ENCODE results near the gene DMAC2. TPM values are rescaled to one million over a fixed set of nuclear protein-coding genes. Genes with fewer than 3 reads are reported as not detected.

DMAC2 gene
- total and polyA plus RNA-seq, 2 of the 13 experiments (the other 11 are each of a cell fraction or from before 2014, with no cell fraction given), result 39.0 to 66.0 TPM

GRCh38 chr19:41401483-41401882, 38.2 kb downstream of the DMAC2 start:
- Histone ChIP-seq H3K4me3 (replicated peaks in 1 of 3; ENCODE audit: insufficient read depth in 1 of 3, low read depth in 2 of 3, low read length in 3 of 3) (no peak overlapping the region), H3K9me3 (ENCODE audit: low read length) (no peaks in the 10 kb centered on the region), H4K20me1 (ENCODE audit: insufficient read depth, low read length) (no peaks in the 10 kb centered on the region), H3K36me3 (replicated peaks in 1 of 2; ENCODE audit: control insufficient read depth in 1 of 2, insufficient read depth in 2 of 2, low read length in 2 of 2) (no peaks in the 10 kb centered on the region), H3K4me2 (ENCODE audit: low read depth, low read length) (no peak overlapping the region), H3K27ac (ENCODE audit: extremely low read length, insufficient read depth, low read length) (no peak overlapping the region), H3K9ac (ENCODE audit: insufficient read depth, low read depth, low read length) (no peak overlapping the region), H3K27me3 (ENCODE audit: control insufficient read depth in 1 of 2, insufficient read depth in 2 of 2, low read length in 2 of 2) (no peaks in the 10 kb centered on the region; a peak in 1 of 5 replicates), H2AFZ (ENCODE audit: low read length) (no peak overlapping the region), H3K79me2 (ENCODE audit: insufficient read depth, low read length) (peaks cover 21% of the 10 kb centered on the region), H3K4me1 (ENCODE audit: insufficient read depth, low read length) (peaks cover 9% of the 10 kb centered on the region)
- ChIA-PET CTCF (ENCODE audit: low intra/inter-chr PET ratio, low total read pairs) (no interaction called here), POLR2A (no interaction called here)
- TF ChIP-seq GTF3A (CRISPR knock-in tag; conservative IDR thresholded peaks at IDR 0.05), result no peak
- TF ChIP-seq ZNF768 (CRISPR knock-in tag; IDR thresholded peaks at IDR 0.05), result no peak
- no peak for TF ChIP-seq EHMT2 (IDR thresholded peaks at IDR 0.05; ENCODE audit: borderline replicate concordance, low read depth, low read length)
- TF ChIP-seq ELF1 (CRISPR knock-in tag; IDR thresholded peaks at IDR 0.05), result no peak
- TF ChIP-seq RARG (CRISPR knock-in tag; IDR thresholded peaks at IDR 0.05; ENCODE audit: low read depth), result no peak
- TF ChIP-seq ZBTB34 (CRISPR knock-in tag; IDR thresholded peaks at IDR 0.05), result no peak
- no peak for TF ChIP-seq HOXA3 (CRISPR knock-in tag; IDR thresholded peaks at IDR 0.05)
- TF ChIP-seq ZNF670 (CRISPR knock-in tag; IDR thresholded peaks at IDR 0.05; ENCODE audit: borderline replicate concordance), result no peak
- no peak for TF ChIP-seq ZBTB14 (CRISPR knock-in tag; IDR thresholded peaks at IDR 0.05)
- no peak for TF ChIP-seq RELA (CRISPR knock-in tag; IDR thresholded peaks at IDR 0.05)
- no peak for TF ChIP-seq SRY (CRISPR knock-in tag; IDR thresholded peaks at IDR 0.05)
- no peak for TF ChIP-seq SNAPC4 (CRISPR knock-in tag; IDR thresholded peaks at IDR 0.05)
- TF ChIP-seq SRSF1 (optimal IDR thresholded peaks at IDR 0.05; ENCODE audit: low read depth, low read length), result no peak
- no peak for TF ChIP-seq GATA4 (IDR thresholded peaks at IDR 0.05; ENCODE audit: borderline replicate concordance, low read depth)
- TF ChIP-seq TOE1 (CRISPR knock-in tag; IDR thresholded peaks at IDR 0.05), result no peak
- no peak for DNase-seq (ENCODE audit: low spot score)
- FAIRE-seq, result no peak
- 92% methylated on average over 4 of the region's 4 CpGs for WGBS (ENCODE audit: low lambda C conversion rate)
- intact Hi-C loops (cut with micrococcal nuclease; ENCODE audit: unreplicated experiment), result no loop called here
- no TSS peak for BruUV-seq (replicated peaks)
- in situ Hi-C loops (cut with HindIII; ENCODE audit: extremely low pct_ligation_motif_present, low pct_unique_long_range_greater_than_20kb), result no loop called here
- no peak for ATAC-seq

Data from HepG2 (cell line).